HG02642 (cell line): ENCODE measurements around the gene PDGFD.

Source experiments
- ATAC-seq: cut with Tn5 transposase; IDR thresholded peaks from one replicate; pipeline ENCODE4 v1.9.1; 2021; ENCODE audit warnings: mild to moderate bottlenecking; ENCODE audit not compliant: unreplicated experiment, poor library complexity

PDGFD gene

GRCh38 chr11:103867481-103867880, 296.5 kb downstream of the PDGFD start:
- no peak for ATAC-seq

GRCh38 chr11:103863497-103863896, 300.4 kb downstream of the PDGFD start:
- no peak for ATAC-seq

DNA sequence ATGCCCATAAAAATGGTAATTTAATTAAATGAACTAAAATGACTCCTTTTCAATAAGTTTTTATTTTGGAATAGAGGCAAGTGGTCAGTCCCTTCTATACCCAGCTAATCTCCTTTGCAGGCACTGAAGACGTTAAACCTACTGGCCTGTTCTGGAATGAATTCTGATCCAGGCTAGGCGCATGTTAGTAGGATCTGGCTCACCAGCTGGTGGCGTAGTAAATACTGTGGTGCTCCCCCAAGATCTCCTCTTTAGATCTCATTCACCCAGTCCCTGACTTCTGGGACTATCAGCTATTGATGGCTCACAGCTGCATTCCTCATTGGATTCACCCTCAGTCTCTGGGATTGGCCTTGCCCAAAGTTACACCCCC, 301.2 kb downstream of the PDGFD start:
- no peak for ATAC-seq

- peak; percentile 73 for ATAC-seq
These were observed 301.7 kb downstream of the PDGFD start for GRCh38 chr11:103862094-103862801.
